ENCODE measurements around the gene LMO7.

The LMO7 gene

GRCh38 chr13:75806117-75806516 lies 170.0 kb downstream of the LMO7 start:
- DNase-seq = no peak

DNA sequence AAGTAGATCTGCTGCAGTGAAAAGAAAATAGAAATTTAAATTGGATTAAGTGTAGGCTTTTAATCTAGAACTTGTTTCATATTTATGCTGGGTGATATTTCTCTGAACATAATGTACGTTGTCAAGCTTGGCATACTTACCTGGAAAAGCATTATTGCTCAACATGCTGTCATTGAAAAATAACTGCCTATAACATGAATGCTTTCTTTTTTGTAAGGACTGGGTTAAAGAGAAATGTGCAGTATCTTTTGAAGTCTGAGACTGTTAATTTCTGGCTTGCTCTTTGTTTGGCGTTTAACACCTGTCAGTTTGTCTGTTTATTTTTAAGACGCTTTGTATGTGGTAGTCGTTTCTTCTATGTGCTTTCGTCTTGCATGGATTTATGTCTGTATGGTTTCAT lies 175.2 kb downstream of the LMO7 start:
- no peak for DNase-seq

DNA sequence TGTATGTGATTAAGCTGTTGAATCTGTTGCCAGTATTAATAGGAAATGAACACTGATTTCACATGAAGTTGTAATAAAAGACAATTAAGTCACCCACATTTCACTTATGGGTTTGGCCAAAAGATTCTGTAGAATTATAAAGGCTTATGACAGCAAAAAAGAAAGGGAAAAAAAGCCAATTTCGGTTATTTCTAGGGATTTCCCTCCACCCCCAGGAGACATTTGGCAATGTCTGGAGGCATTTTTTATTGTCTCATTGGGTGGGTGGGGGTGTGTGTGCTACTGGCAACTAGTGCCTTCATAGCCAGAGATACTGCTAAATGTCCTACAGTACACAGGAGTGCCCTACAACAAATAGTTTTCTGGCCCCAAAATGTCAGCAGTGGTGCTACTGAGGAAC lies 175.7 kb downstream of the LMO7 start:
- no peak for DNase-seq

- DNase-seq = no peak
Observed at GRCh38 chr13:75812751-75813181, 176.6 kb downstream of the LMO7 start.

GRCh38 chr13:75813323-75813722 lies 177.2 kb downstream of the LMO7 start:
- DNase-seq = no peak

- DNase-seq = no peak
Observed at GRCh38 chr13:75818179-75818967, 182.2 kb downstream of the LMO7 start.

GRCh38 chr13:75818968-75819225 lies 182.8 kb downstream of the LMO7 start:
- no peak for DNase-seq

- no peak for DNase-seq
Observed at GRCh38 chr13:75825161-75825560, 189.0 kb downstream of the LMO7 start.

- no peak for DNase-seq
Observed at GRCh38 chr13:75825594-75825993, 189.5 kb downstream of the LMO7 start.

- DNase-seq = no peak
Observed at GRCh38 chr13:75826391-75826790, 190.3 kb downstream of the LMO7 start.

GRCh38 chr13:75829830-75830229 lies 193.7 kb downstream of the LMO7 start:
- DNase-seq = no peak

DNA sequence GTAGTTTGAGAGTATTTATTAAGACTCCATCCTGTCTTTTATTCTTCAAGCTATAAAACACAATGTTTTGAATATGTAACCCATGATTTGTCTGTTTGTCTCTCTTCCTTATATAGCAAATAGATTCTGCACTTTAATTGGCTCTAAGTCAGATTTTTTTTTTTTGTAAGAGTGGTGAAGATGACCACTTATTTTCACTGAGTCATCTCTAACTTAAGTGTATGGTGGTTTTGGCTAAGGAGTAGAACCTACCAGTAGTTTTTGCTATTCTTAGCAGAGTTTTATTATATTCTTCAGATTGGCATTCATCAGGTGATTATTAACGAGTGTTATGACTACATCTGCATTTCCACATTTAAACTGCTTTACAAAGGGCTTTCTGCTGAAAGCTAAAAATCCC lies 194.7 kb downstream of the LMO7 start:
- no peak for DNase-seq

GRCh38 chr13:75831389-75831788 lies 195.3 kb downstream of the LMO7 start:
- DNase-seq = no peak

DNA sequence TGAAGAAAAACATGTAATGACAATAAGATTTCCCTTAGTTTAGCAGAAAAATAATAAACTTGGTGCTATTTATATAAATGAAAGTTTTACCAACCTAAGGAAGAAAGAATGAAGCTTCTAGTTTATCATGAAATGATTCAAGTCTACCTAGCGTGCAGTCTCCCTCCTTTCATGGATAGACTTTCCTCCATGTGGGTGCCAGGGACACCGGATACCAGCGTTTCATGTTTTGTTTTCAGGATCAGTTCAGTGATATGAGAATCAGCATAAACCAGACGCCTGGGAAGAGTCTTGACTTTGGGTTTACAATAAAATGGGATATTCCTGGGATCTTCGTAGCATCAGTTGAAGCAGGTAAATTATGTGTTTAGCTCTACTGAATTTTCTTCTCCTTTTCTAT lies 196.7 kb downstream of the LMO7 start:
- no peak for DNase-seq

DNA sequence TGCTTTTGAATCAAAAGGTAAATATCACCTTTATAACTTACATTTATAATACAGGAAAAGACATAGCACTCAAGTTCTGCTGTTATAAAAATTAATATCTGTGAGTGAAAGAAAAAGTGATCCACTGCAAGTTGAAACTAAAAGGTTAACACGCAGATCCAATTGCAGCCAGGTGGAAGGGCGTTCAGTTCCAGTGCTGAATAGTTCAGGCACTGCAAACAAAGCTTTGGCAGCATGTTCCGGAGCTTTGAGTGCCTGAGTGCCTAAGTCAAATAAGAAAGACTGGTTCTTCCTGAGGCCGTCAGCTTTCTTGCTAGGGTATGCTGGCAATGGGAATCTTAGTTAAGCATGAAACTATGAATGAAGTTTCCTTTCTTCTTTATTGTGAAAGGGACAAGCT lies 200.3 kb downstream of the LMO7 start:
- no peak for DNase-seq

- DNase-seq = no peak
Observed at GRCh38 chr13:75838366-75839005, 202.4 kb downstream of the LMO7 start.

- no peak for DNase-seq
Observed at GRCh38 chr13:75839406-75839805, 203.3 kb downstream of the LMO7 start.

- DNase-seq = no peak
Observed at GRCh38 chr13:75841905-75842304, 205.8 kb downstream of the LMO7 start.

- DNase-seq = no peak
Observed at GRCh38 chr13:75843074-75843473, 206.9 kb downstream of the LMO7 start.

- no peak for DNase-seq
Observed at GRCh38 chr13:75843991-75844390, 207.9 kb downstream of the LMO7 start.

GRCh38 chr13:75847588-75847987 lies 211.5 kb downstream of the LMO7 start:
- no peak for DNase-seq

DNA sequence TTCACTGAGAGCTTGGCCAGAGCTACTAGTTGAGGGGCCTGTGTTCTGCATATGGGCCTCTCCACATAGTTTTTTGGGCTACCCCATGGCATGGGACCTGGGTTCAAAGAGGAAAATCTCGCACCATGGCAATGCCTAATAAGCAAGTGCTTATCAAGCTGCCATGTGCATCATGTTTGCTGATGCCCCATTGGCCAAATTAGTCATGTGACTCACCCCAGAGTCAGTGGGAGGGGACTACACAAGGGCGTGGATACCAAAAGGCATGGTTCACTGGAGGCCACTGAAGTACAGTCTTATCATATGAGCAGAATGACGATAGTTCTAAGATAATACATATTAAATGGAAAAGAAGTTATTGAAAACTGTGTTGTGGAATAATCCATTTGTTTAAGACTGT lies 214.8 kb downstream of the LMO7 start:
- DNase-seq = no peak

GRCh38 chr13:75855216-75855615 lies 219.1 kb downstream of the LMO7 start:
- DNase-seq = no peak

DNA sequence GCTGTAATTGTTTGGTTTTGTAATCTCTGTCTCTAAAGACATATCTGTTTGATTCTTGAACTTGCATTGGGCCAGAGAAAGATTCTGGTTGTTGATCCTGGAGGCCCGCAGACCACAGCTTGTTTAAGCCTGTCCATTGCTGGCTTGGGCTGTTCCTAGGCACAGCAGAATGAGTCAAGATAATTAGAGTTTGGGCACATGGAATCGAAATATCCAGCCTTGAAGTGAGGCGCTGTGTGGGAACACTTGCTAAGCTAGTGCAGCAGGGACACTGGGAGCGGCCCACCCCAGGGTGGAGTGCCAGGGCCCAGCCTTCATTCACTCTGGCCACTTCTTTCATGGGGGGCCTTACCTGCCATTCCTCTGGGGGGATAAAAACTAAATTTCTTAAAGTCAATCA lies 219.7 kb downstream of the LMO7 start:
- DNase-seq = no peak

GRCh38 chr13:75857291-75857690 lies 221.2 kb downstream of the LMO7 start:
- no peak for DNase-seq
